HEK293 (cell line): ENCODE measurements around the gene PRPH.
A peak's percentile ranks its signal among the peaks of the same experiment; 100 is the strongest.

ENCODE experiments used
- CTCF ChIA-PET: fragments of 350-600 bp; formaldehyde crosslinking; extraction: SDS; loops from one replicate; lab custom pipeline; 2021; ENCODE audit warnings: antibody characterized with exemption; lab: Yijun Ruan, JAX
- POLR2A ChIA-PET: fragments of 300-600 bp; formaldehyde crosslinking; extraction: SDS; loops from one replicate; lab custom pipeline; 2020; ENCODE audit warnings: antibody characterized with exemption, inconsistent platforms; lab: Yijun Ruan, JAX
- H3K27ac ChIP-seq: fragments of 200-500 bp; sonication (Bioruptor generic); 2 replicates; pipeline ENCODE4 v1.5.1; 2014; ENCODE audit warnings: low read depth, low read length, control low read depth, inconsistent platforms; ENCODE audit errors: extremely low read depth
- H3K36me3 ChIP-seq, 2 experiments: fragments of 200-500 bp in 1 of 2; sonication (Bioruptor generic) in 1 of 2; 1 replicate in 1 of 2; 2 replicates in 1 of 2; pipeline ENCODE4 v1.5.1; 2014 to 2017; ENCODE audit warnings: inconsistent platforms in 2 of 2, low read length in 2 of 2; ENCODE audit not compliant: control insufficient read depth in 2 of 2, insufficient read depth in 1 of 2
- H3K4me1 ChIP-seq: fragments of 200-500 bp; sonication (Bioruptor generic); 2 replicates; pipeline ENCODE4 v1.5.1; 2014; ENCODE audit warnings: mild to moderate bottlenecking, low read length, inconsistent platforms; ENCODE audit not compliant: control insufficient read depth, insufficient read depth
- H3K4me3 ChIP-seq: 2 replicates; pipeline ENCODE4 v1.5.1; 2011; ENCODE audit warnings: low read depth, mild to moderate bottlenecking, control low read depth, low read length, moderate library complexity
- H3K9me3 ChIP-seq: fragments of 200-500 bp; sonication (Bioruptor generic); 2 replicates; pipeline ENCODE4 v1.5.1; 2014; ENCODE audit warnings: low read depth, low read length, inconsistent platforms; ENCODE audit not compliant: control insufficient read depth, insufficient read depth
- ATF2 ChIP-seq: fragments of 450-650 bp; formaldehyde crosslinking; IDR thresholded peaks from 2 replicates; pipeline ENCODE4 v1.5.1; 2016; ENCODE audit warnings: missing biosample characterization, missing genetic modification characterization, low read depth
- FEZF1 ChIP-seq: fragments of 450-650 bp; formaldehyde crosslinking; IDR thresholded peaks from 2 replicates; pipeline ENCODE4 v1.5.1; 2016; ENCODE audit warnings: missing biosample characterization, missing genetic modification characterization
- HOXA7 ChIP-seq: sonication (generic); formaldehyde crosslinking; IDR thresholded peaks from 2 replicates; pipeline ENCODE4 v1.8.1; 2022; ENCODE audit warnings: missing genetic modification reagents, borderline replicate concordance
- HOXC10 ChIP-seq: sonication (generic); formaldehyde crosslinking; IDR thresholded peaks from 2 replicates; pipeline ENCODE4 v1.8.1; 2023; ENCODE audit warnings: mild to moderate bottlenecking, missing genetic modification reagents
- HOXD13 ChIP-seq: sonication (generic); formaldehyde crosslinking; IDR thresholded peaks from 2 replicates; pipeline ENCODE4 v1.8.0; 2022; ENCODE audit warnings: missing genetic modification reagents, borderline replicate concordance
- SCRT2 ChIP-seq: fragments of 450-650 bp; formaldehyde crosslinking; IDR thresholded peaks from 2 replicates; pipeline ENCODE4 v1.5.1; 2016; ENCODE audit warnings: missing biosample characterization, missing genetic modification characterization
- TRIM28 ChIP-seq: IDR thresholded peaks from 2 replicates; pipeline ENCODE4 v1.6.1; 2011; ENCODE audit warnings: low read length, control low read depth, borderline replicate concordance
- ZBTB21 ChIP-seq: fragments of 450-650 bp; formaldehyde crosslinking; IDR thresholded peaks from 2 replicates; pipeline ENCODE4 v1.5.1; 2017; ENCODE audit warnings: missing biosample characterization, missing genetic modification characterization
- ZBTB48 ChIP-seq: fragments of 450-650 bp; formaldehyde crosslinking; IDR thresholded peaks from 2 replicates; pipeline ENCODE4 v1.5.1; 2016; ENCODE audit warnings: missing biosample characterization, missing genetic modification characterization
- ZFHX2 ChIP-seq: fragments of 450-650 bp; formaldehyde crosslinking; conservative IDR thresholded peaks from 2 replicates; pipeline ENCODE4 v1.5.1; 2016; ENCODE audit warnings: missing biosample characterization, missing genetic modification characterization
- ZNF311 ChIP-seq: fragments of 450-650 bp; formaldehyde crosslinking; IDR thresholded peaks from 2 replicates; pipeline ENCODE4 v1.5.1; 2017; ENCODE audit warnings: missing biosample characterization, missing genetic modification characterization, borderline replicate concordance
- ZNF391 ChIP-seq: fragments of 450-650 bp; formaldehyde crosslinking; IDR thresholded peaks from 2 replicates; pipeline ENCODE4 v1.5.1; 2016; ENCODE audit warnings: low read depth, missing biosample characterization, missing genetic modification characterization, borderline replicate concordance
- ZNF501 ChIP-seq: fragments of 450-650 bp; formaldehyde crosslinking; IDR thresholded peaks from 2 replicates; pipeline ENCODE4 v1.5.1; 2016; ENCODE audit warnings: missing biosample characterization, missing genetic modification characterization
- ZNF521 ChIP-seq: fragments of 450-650 bp; formaldehyde crosslinking; IDR thresholded peaks from 2 replicates; pipeline ENCODE4 v1.5.1; 2017; ENCODE audit warnings: missing biosample characterization, mild to moderate bottlenecking, missing genetic modification characterization
- ZNF596 ChIP-seq: fragments of 450-650 bp; IDR thresholded peaks from 2 replicates; pipeline ENCODE4 v1.5.0; 2018; ENCODE audit warnings: missing biosample characterization, mild to moderate bottlenecking, missing genetic modification characterization, moderate library complexity
- ZNF664 ChIP-seq: fragments of 450-650 bp; formaldehyde crosslinking; IDR thresholded peaks from 2 replicates; pipeline ENCODE4 v1.5.1; 2016; ENCODE audit warnings: missing biosample characterization, missing genetic modification characterization
- ZNF843 ChIP-seq: fragments of 450-650 bp; formaldehyde crosslinking; IDR thresholded peaks from 2 replicates; pipeline ENCODE4 v1.5.1; 2016; ENCODE audit warnings: missing biosample characterization, missing genetic modification characterization
- TF ChIP-seq, protein P1 (sequence below): IDR thresholded peaks from 2 replicates; pipeline ENCODE4 v1.6.1; 2011; ENCODE audit warnings: mild to moderate bottlenecking, low read depth, low read length, borderline replicate concordance
- TF ChIP-seq, protein P2 (sequence below): fragments of 450-650 bp; formaldehyde crosslinking; IDR thresholded peaks from 2 replicates; pipeline ENCODE4 v1.5.1; 2017; ENCODE audit warnings: missing biosample characterization, missing genetic modification characterization
- TF ChIP-seq, protein P3 (sequence below): fragments of 450-650 bp; formaldehyde crosslinking; IDR thresholded peaks from 2 replicates; pipeline ENCODE4 v1.5.1; 2016; ENCODE audit warnings: missing biosample characterization, missing genetic modification characterization
- TF ChIP-seq, protein P4 (sequence below): fragments of 450-650 bp; formaldehyde crosslinking; IDR thresholded peaks from 2 replicates; pipeline ENCODE4 v1.5.1; 2016; ENCODE audit warnings: missing biosample characterization, missing genetic modification characterization

PRPH gene

GRCh38 chr12:49323524-49324097 lies 28.7 kb downstream of the PRPH start:
- Histone ChIP-seq H3K9me3 (no peaks in the 10 kb centered on the region), H3K4me3 (peak overlapping the region; percentile 60), H3K4me1 (0 out of 2 replicates have a peak, but pooled peaks cover 4% of the 10 kb centered on the region), H3K36me3 (peaks cover 30 to 45% of the 10 kb centered on the region in 2 experiments)
- POLR2A ChIA-PET: interaction anchor here (0.6 to 4.0 kb wide), 25 partner anchors 11 to 505 kb away, joined by 3 to 94 read pairs (median 5); partner anchors contain the start of genes C1QL4, DNAJC22, NCKAP5L and PRPH
- CTCF ChIA-PET: interaction anchor here (0.6 to 4.4 kb wide), 8 partner anchors 8 to 83 kb away, joined by 3 to 43 read pairs (median 18); partner anchors contain the start of genes DNAJC22 and PRPH
- TF ChIP-seq ZBTB48 (peak; percentile 35; the same call in 1 of the 2 replicates), ZNF596 (tag by site-specific recombination) (no peak), ZNF843 (tag by site-specific recombination) (0 out of 2 replicates have a peak, but pooled peaks have one; percentile 4), FEZF1 (tag by site-specific recombination) (no peak), SCRT2 (peak; percentile 85), TRIM28 (no peak), HOXA7 (CRISPR knock-in tag) (no peak), HOXC10 (CRISPR knock-in tag) (no peak), ATF2 (tag by site-specific recombination) (no peak), ZNF664 (tag by site-specific recombination) (no peak), HOXD13 (CRISPR knock-in tag) (no peak), ZNF521 (no peak), ZNF311 (tag by site-specific recombination) (no peak), ZNF391 (tag by site-specific recombination) (peak; percentile 52; the same call in 1 of the 2 replicates), ZFHX2 (tag by site-specific recombination) (0 out of 2 replicates have a peak, but pooled peaks have one; percentile 28), ZBTB21 (tag by site-specific recombination) (no peak), ZNF501 (tag by site-specific recombination) (0 out of 2 replicates have a peak, but pooled peaks have one; percentile 26)
- TF ChIP-seq, protein P1, sequence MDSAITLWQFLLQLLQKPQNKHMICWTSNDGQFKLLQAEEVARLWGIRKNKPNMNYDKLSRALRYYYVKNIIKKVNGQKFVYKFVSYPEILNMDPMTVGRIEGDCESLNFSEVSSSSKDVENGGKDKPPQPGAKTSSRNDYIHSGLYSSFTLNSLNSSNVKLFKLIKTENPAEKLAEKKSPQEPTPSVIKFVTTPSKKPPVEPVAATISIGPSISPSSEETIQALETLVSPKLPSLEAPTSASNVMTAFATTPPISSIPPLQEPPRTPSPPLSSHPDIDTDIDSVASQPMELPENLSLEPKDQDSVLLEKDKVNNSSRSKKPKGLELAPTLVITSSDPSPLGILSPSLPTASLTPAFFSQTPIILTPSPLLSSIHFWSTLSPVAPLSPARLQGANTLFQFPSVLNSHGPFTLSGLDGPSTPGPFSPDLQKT: no peak
- TF ChIP-seq, protein P2, sequence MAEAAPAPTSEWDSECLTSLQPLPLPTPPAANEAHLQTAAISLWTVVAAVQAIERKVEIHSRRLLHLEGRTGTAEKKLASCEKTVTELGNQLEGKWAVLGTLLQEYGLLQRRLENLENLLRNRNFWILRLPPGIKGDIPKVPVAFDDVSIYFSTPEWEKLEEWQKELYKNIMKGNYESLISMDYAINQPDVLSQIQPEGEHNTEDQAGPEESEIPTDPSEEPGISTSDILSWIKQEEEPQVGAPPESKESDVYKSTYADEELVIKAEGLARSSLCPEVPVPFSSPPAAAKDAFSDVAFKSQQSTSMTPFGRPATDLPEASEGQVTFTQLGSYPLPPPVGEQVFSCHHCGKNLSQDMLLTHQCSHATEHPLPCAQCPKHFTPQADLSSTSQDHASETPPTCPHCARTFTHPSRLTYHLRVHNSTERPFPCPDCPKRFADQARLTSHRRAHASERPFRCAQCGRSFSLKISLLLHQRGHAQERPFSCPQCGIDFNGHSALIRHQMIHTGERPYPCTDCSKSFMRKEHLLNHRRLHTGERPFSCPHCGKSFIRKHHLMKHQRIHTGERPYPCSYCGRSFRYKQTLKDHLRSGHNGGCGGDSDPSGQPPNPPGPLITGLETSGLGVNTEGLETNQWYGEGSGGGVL (tag by site-specific recombination): no peak
- TF ChIP-seq, protein P3, sequence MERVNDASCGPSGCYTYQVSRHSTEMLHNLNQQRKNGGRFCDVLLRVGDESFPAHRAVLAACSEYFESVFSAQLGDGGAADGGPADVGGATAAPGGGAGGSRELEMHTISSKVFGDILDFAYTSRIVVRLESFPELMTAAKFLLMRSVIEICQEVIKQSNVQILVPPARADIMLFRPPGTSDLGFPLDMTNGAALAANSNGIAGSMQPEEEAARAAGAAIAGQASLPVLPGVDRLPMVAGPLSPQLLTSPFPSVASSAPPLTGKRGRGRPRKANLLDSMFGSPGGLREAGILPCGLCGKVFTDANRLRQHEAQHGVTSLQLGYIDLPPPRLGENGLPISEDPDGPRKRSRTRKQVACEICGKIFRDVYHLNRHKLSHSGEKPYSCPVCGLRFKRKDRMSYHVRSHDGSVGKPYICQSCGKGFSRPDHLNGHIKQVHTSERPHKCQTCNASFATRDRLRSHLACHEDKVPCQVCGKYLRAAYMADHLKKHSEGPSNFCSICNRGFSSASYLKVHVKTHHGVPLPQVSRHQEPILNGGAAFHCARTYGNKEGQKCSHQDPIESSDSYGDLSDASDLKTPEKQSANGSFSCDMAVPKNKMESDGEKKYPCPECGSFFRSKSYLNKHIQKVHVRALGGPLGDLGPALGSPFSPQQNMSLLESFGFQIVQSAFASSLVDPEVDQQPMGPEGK (tag by site-specific recombination): no peak; the same call in 1 of the 2 replicates
- TF ChIP-seq, protein P4, sequence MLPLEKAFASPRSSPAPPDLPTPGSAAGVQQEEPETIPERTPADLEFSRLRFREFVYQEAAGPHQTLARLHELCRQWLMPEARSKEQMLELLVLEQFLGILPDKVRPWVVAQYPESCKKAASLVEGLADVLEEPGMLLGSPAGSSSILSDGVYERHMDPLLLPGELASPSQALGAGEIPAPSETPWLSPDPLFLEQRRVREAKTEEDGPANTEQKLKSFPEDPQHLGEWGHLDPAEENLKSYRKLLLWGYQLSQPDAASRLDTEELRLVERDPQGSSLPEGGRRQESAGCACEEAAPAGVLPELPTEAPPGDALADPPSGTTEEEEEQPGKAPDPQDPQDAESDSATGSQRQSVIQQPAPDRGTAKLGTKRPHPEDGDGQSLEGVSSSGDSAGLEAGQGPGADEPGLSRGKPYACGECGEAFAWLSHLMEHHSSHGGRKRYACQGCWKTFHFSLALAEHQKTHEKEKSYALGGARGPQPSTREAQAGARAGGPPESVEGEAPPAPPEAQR (tag by site-specific recombination): no peak
- TF ChIP-seq, all 188 proteins: peak for 6
- peak overlapping the region; percentile 46 for H3K27ac ChIP-seq
